Endothelial cell of umbilical vein (primary cell): ENCODE data around the gene GTF3C4. TPM values are rescaled to one million over a fixed set of nuclear protein-coding genes. Genes with fewer than 3 reads are reported as not detected.

Experiments used
- BruUV-seq: library from RNA; stranded (reverse); fragments of 400-500 nt; replicated peaks from 2 replicates; lab custom pipeline; 2021; lab: Mats Ljungman, UMichigan
- CTCF ChIA-PET: fragments of 300-600, 350-600 bp; sonication (Branson Sonifier 250); formaldehyde crosslinking; loops from one replicate; lab custom pipeline; 2021; ENCODE audit warnings: antibody characterized with exemption, inconsistent platforms; lab: Charles Lee
- POLR2A ChIA-PET: fragments of 300-600, 350-600 bp; sonication (Branson Sonifier 250); formaldehyde crosslinking; loops from one replicate; lab custom pipeline; 2021; ENCODE audit warnings: antibody characterized with exemption, inconsistent platforms; lab: Charles Lee
- DNase-seq: peaks from one replicate; pipeline ENCODE4 v3.0.0-alpha.2; 2011; ENCODE audit warnings: low read depth, low spot score
- FAIRE-seq: peaks from 2 replicates; lab custom pipeline; 2011; peaks lifted over from hg19 to GRCh38; lab: Jason Lieb, UNC
- H2AFZ ChIP-seq: 2 replicates; pipeline ENCODE4 v1.6.0; 2012; ENCODE audit warnings: low read depth, low read length, control low read depth, inconsistent platforms
- H3K27ac ChIP-seq: 2 replicates; pipeline ENCODE4 v1.5.1; 2011; ENCODE audit warnings: low read depth, mild to moderate bottlenecking, control low read depth, low read length, moderate library complexity; ENCODE audit not compliant: insufficient read depth
- H3K27me3 ChIP-seq, 2 experiments: 2 replicates each; pipeline versions ENCODE4 v1.6.0 to v1.6.1; 2011; ENCODE audit warnings: low read length in 2 of 2, mixed read lengths in 1 of 2; ENCODE audit not compliant: control insufficient read depth in 2 of 2, insufficient read depth in 2 of 2
- H3K36me3 ChIP-seq, 2 experiments: 2 replicates in 1 of 2; 3 replicates in 1 of 2; pipeline ENCODE4 v1.5.1; 2011; ENCODE audit warnings: low read length in 2 of 2, mild to moderate bottlenecking in 1 of 2, moderate library complexity in 1 of 2; ENCODE audit not compliant: control insufficient read depth in 2 of 2, insufficient read depth in 2 of 2; ENCODE audit errors: extremely low read depth in 1 of 2
- H3K4me1 ChIP-seq: 3 replicates; pipeline ENCODE4 v1.5.1; 2011; ENCODE audit warnings: mild to moderate bottlenecking, low read length; ENCODE audit not compliant: control insufficient read depth, insufficient read depth; ENCODE audit errors: extremely low read depth
- H3K4me2 ChIP-seq: 2 replicates; pipeline ENCODE4 v1.6.1; 2011; ENCODE audit warnings: low read length, control low read depth, mixed read lengths; ENCODE audit not compliant: insufficient read depth
- H3K4me3 ChIP-seq, 3 experiments: fragments of 200-600 bp in 1 of 3; sonication (generic), shearing (Covaris generic) in 1 of 3; replicated peaks in 1 of 3; 2 replicates each; pipeline ENCODE4 v1.5.1; 2011 to 2016; ENCODE audit warnings: control low read depth in 3 of 3, low read length in 3 of 3, mild to moderate bottlenecking in 2 of 3, inconsistent platforms in 1 of 3, low read depth in 1 of 3, moderate library complexity in 1 of 3; ENCODE audit not compliant: insufficient read depth in 1 of 3
- H3K79me2 ChIP-seq: 2 replicates; pipeline ENCODE4 v1.6.0; 2012; ENCODE audit warnings: low read length, inconsistent platforms; ENCODE audit not compliant: control insufficient read depth, insufficient read depth
- H3K9ac ChIP-seq: replicated peaks from 2 replicates; pipeline ENCODE3; 2011; ENCODE audit warnings: low read length, control low read depth; ENCODE audit not compliant: insufficient read depth; ENCODE audit errors: extremely low read depth
- H3K9me1 ChIP-seq: replicated peaks from 3 replicates; pipeline ENCODE4 v1.6.0; 2011; ENCODE audit warnings: mild to moderate bottlenecking, low read length; ENCODE audit not compliant: control insufficient read depth, insufficient read depth; ENCODE audit errors: extremely low read depth
- H3K9me3 ChIP-seq: replicated peaks from 2 replicates; pipeline ENCODE4 v1.5.1; 2012; ENCODE audit warnings: low read length, inconsistent platforms; ENCODE audit not compliant: control insufficient read depth, insufficient read depth
- H4K20me1 ChIP-seq: replicated peaks from 2 replicates; pipeline ENCODE3; 2011; ENCODE audit warnings: mild to moderate bottlenecking, low read length; ENCODE audit not compliant: control insufficient read depth, insufficient read depth; ENCODE audit errors: extremely low read depth
- EZH2 ChIP-seq: IDR thresholded peaks from 2 replicates; pipeline ENCODE4 v1.6.1; 2012; ENCODE audit warnings: borderline replicate concordance, low read depth, mild to moderate bottlenecking, moderate library complexity, low read length, inconsistent platforms; ENCODE audit not compliant: severe bottlenecking
- GATA2 ChIP-seq: IDR thresholded peaks from 2 replicates; pipeline ENCODE4 v1.7.0; 2011; ENCODE audit warnings: low read depth, mild to moderate bottlenecking, moderate library complexity, mixed read lengths, low read length; ENCODE audit not compliant: insufficient read length, insufficient read depth
- JUN ChIP-seq: IDR thresholded peaks from 2 replicates; pipeline ENCODE4 v1.6.1; 2011; ENCODE audit warnings: borderline replicate concordance, low read depth; ENCODE audit not compliant: insufficient read length, insufficient read depth
- POLR2AphosphoS5 ChIP-seq: IDR thresholded peaks from 2 replicates; pipeline ENCODE4 v1.6.1; 2012; ENCODE audit warnings: low read depth, mild to moderate bottlenecking, control low read depth, low read length, moderate library complexity; ENCODE audit not compliant: insufficient read depth
- dilution Hi-C: fragments of 300-500 bp; cut with MboI; formaldehyde crosslinking; loops from one replicate; pipeline ENCODE4 v1.15.0; 2019; ENCODE audit warnings: low sequenced_read_pairs; ENCODE audit not compliant: extremely low pct_ligation_motif_present
- intact Hi-C: fragments of 100-400 bp; cut with micrococcal nuclease; formaldehyde crosslinking; loops from one replicate; pipeline ENCODE4 v1.10.0; 2022
- polyA plus RNA-seq, 4 experiments: library from polyadenylated mRNA; depleted of rRNA in 3 of 4; stranded (reverse) in 3 of 4; unstranded in 1 of 4; fragments of >200 nt; gene quantifications; 2 replicates each; pipeline versions ENCODE4 v1.2.1 to v1.2.3, GENCODE V29; 2011 to 2012; ENCODE audit warnings: missing spikeins in 1 of 4
- total RNA-seq: library from RNA; stranded (reverse); gene quantifications from 2 replicates; pipeline ENCODE4 v1.2.3, GENCODE V29; 2021
- TF ChIP-seq, protein P1 (sequence below), 2 donors: IDR thresholded peaks; 1 replicate in 1 of 2; 2 replicates in 1 of 2; pipeline ENCODE4 v1.5.1; 2011; ENCODE audit warnings: low read length in 2 of 2, mild to moderate bottlenecking in 2 of 2, moderate library complexity in 2 of 2, control low read depth in 1 of 2, inconsistent platforms in 1 of 2, low read depth in 1 of 2; ENCODE audit not compliant: insufficient read depth in 1 of 2; ENCODE audit errors: extremely low read depth in 1 of 2

Gene GTF3C4
- total and polyA plus RNA-seq, 2 donors (not counting 3 experiments of a cell fraction or from before 2014, with no cell fraction given), result 3.3 to 19.2 TPM

- no peaks in the 10 kb centered on the region for H3K9me1 ChIP-seq
- POLR2A ChIA-PET, result no interaction called here
- no peak overlapping the region for H2AFZ ChIP-seq
- BruUV-seq, result no TSS peak
- no peak overlapping the region for H3K27ac ChIP-seq
- CTCF ChIA-PET, result no interaction called here
- no peak overlapping the region for H3K9ac ChIP-seq
- H4K20me1 ChIP-seq, result peaks cover 3% of the 10 kb centered on the region
- TF ChIP-seq JUN (no peak), EZH2 (no peak), POLR2AphosphoS5 (no peak), GATA2 (no peak)
- TF ChIP-seq, protein P1, sequence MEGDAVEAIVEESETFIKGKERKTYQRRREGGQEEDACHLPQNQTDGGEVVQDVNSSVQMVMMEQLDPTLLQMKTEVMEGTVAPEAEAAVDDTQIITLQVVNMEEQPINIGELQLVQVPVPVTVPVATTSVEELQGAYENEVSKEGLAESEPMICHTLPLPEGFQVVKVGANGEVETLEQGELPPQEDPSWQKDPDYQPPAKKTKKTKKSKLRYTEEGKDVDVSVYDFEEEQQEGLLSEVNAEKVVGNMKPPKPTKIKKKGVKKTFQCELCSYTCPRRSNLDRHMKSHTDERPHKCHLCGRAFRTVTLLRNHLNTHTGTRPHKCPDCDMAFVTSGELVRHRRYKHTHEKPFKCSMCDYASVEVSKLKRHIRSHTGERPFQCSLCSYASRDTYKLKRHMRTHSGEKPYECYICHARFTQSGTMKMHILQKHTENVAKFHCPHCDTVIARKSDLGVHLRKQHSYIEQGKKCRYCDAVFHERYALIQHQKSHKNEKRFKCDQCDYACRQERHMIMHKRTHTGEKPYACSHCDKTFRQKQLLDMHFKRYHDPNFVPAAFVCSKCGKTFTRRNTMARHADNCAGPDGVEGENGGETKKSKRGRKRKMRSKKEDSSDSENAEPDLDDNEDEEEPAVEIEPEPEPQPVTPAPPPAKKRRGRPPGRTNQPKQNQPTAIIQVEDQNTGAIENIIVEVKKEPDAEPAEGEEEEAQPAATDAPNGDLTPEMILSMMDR (IDR thresholded peaks at IDR 0.05; ENCODE audit: extremely low read depth in 1 of 2, insufficient read depth in 1 of 2, low read depth in 1 of 2, low read length in 2 of 2), result no peak
- H3K36me3 ChIP-seq, result peaks cover 8 to 19% of the 10 kb centered on the region in 2 experiments
- dilution Hi-C loops (no loop called here), intact Hi-C loops (no loop called here)
- DNase-seq, result no peak
- FAIRE-seq, result no peak
- H3K27me3 ChIP-seq, result no peaks in the 10 kb centered on the region
- no peaks in the 10 kb centered on the region for H3K79me2 ChIP-seq
- H3K4me2 ChIP-seq, result no peak overlapping the region
- H3K4me3 ChIP-seq, result no peak overlapping the region
- no peaks in the 10 kb centered on the region for H3K4me1 ChIP-seq
- no peaks in the 10 kb centered on the region for H3K9me3 ChIP-seq
Observed at GRCh38 chr9:132628746-132629145, 41.5 kb upstream of the GTF3C4 start.

- no TSS peak for BruUV-seq
Observed at GRCh38 chr9:132630116-132630515, 40.1 kb upstream of the GTF3C4 start.

More at GRCh38 chr9:132630116-132630515, 40.1 kb upstream of the GTF3C4 start:
- DNase-seq, result no peak
- ChIA-PET CTCF (no interaction called here), POLR2A (no interaction called here)
- H3K9ac ChIP-seq, result no peak overlapping the region
- TF ChIP-seq GATA2 (no peak), POLR2AphosphoS5 (no peak)
- H3K36me3 ChIP-seq, result peaks cover 8 to 19% of the 10 kb centered on the region in 2 experiments
- no peaks in the 10 kb centered on the region for H3K9me1 ChIP-seq
- no peak overlapping the region for H3K27ac ChIP-seq
- FAIRE-seq, result no peak
- H3K27me3 ChIP-seq, result no peaks in the 10 kb centered on the region
- intact Hi-C loops, result no loop called here
- H3K9me3 ChIP-seq, result no peaks in the 10 kb centered on the region
- H4K20me1 ChIP-seq, result peaks cover 3% of the 10 kb centered on the region
- no peak overlapping the region for H2AFZ ChIP-seq
- dilution Hi-C loops, result no loop called here
- H3K4me1 ChIP-seq, result no peaks in the 10 kb centered on the region
- H3K4me3 ChIP-seq, result no peak overlapping the region
- no peaks in the 10 kb centered on the region for H3K79me2 ChIP-seq
- H3K4me2 ChIP-seq, result no peak overlapping the region
